NCI-H748 (cell line): ENCODE data around the gene PCBP2.
A peak's percentile ranks its signal among the peaks of the same experiment; 100 is the strongest.
"Not testable (repeated sequence)": the region's sequence is repeated elsewhere in the genome, so short reads cannot be mapped to it uniquely, and the experiment has no call there.

Source experiments
- DNase-seq: peaks from one replicate; lab custom pipeline; 2025; ENCODE audit not compliant: unreplicated experiment; lab: John Stamatoyannopoulos, UW

The PCBP2 gene

GRCh38 chr12:53468282-53468681 is 16.4 kb downstream of the PCBP2 start:
- no peak for DNase-seq

- DNase-seq = no peak
These were observed 20.2 kb downstream of the PCBP2 start for GRCh38 chr12:53472056-53472582.

- DNase-seq = no peak
These were observed 22.2 kb downstream of the PCBP2 start for GRCh38 chr12:53474077-53474476.

- no peak for DNase-seq
These were observed 22.9 kb downstream of the PCBP2 start for GRCh38 chr12:53474819-53475218.

- peak; percentile 9 for DNase-seq
These were observed 24.9 kb downstream of the PCBP2 start for GRCh38 chr12:53476769-53477209.

GRCh38 chr12:53478865-53479264 is 27.0 kb downstream of the PCBP2 start:
- no peak for DNase-seq

GRCh38 chr12:53479331-53479730 is 27.4 kb downstream of the PCBP2 start:
- no peak for DNase-seq

- DNase-seq = no peak
These were observed 28.9 kb downstream of the PCBP2 start for GRCh38 chr12:53480491-53481442.

GRCh38 chr12:53481458-53481857 is 29.6 kb downstream of the PCBP2 start:
- not testable (repeated sequence) for DNase-seq

GRCh38 chr12:53481939-53482586 is 30.2 kb downstream of the PCBP2 start:
- DNase-seq = peak; percentile 18

GRCh38 chr12:53482626-53483168 is 30.8 kb downstream of the PCBP2 start:
- no peak for DNase-seq

GRCh38 chr12:53483225-53483978 is 31.5 kb downstream of the PCBP2 start:
- DNase-seq = no peak

GRCh38 chr12:53483979-53484377 is 32.1 kb downstream of the PCBP2 start:
- DNase-seq = no peak

- no peak for DNase-seq
These were observed 33.0 kb downstream of the PCBP2 start for GRCh38 chr12:53484686-53485575.

- DNase-seq = no peak
These were observed 34.2 kb downstream of the PCBP2 start for GRCh38 chr12:53485955-53486735.

- DNase-seq = no peak
These were observed 35.0 kb downstream of the PCBP2 start for GRCh38 chr12:53486736-53487487.

- DNase-seq = no peak
These were observed 37.5 kb downstream of the PCBP2 start for GRCh38 chr12:53489242-53489864.

- DNase-seq = peak; percentile 59
These were observed 40.3 kb downstream of the PCBP2 start for GRCh38 chr12:53492188-53492587.
